Hepatocyte (in vitro differentiated cells): ENCODE results near the gene PEAR1. TPM values are rescaled to one million over a fixed set of nuclear protein-coding genes. Genes with fewer than 3 reads are reported as not detected.

Experiments
- DNase-seq: peaks from one replicate; pipeline ENCODE4 v3.0.0-alpha.2; 2016; ENCODE audit warnings: low spot score
- H2AFZ ChIP-seq: fragments of 200-600 bp; sonication (generic); 2 replicates; pipeline ENCODE4 v1.6.0; 2016; ENCODE audit warnings: antibody characterized with exemption, mild to moderate bottlenecking
- H3K27ac ChIP-seq: fragments of 200-600 bp; sonication (generic); 2 replicates; pipeline ENCODE4 v1.5.1; 2016; ENCODE audit warnings: mild to moderate bottlenecking
- H3K27me3 ChIP-seq: fragments of 200-600 bp; sonication (generic); 2 replicates; pipeline ENCODE4 v1.6.1; 2016
- H3K36me3 ChIP-seq: fragments of 200-600 bp; sonication (generic); replicated peaks from 2 replicates; pipeline ENCODE4 v1.5.1; 2016; ENCODE audit warnings: low read depth; ENCODE audit not compliant: insufficient read depth
- H3K4me1 ChIP-seq: fragments of 200-600 bp; sonication (generic); 2 replicates; pipeline ENCODE4 v1.5.1; 2016; ENCODE audit warnings: mild to moderate bottlenecking, moderate library complexity; ENCODE audit not compliant: insufficient read depth
- H3K4me2 ChIP-seq: fragments of 200-600 bp; sonication (generic); 2 replicates; pipeline ENCODE4 v1.6.0; 2016
- H3K4me3 ChIP-seq: fragments of 200-600 bp; sonication (generic); 2 replicates; pipeline ENCODE4 v1.5.1; 2016; ENCODE audit warnings: mild to moderate bottlenecking
- H3K79me2 ChIP-seq: fragments of 200-600 bp; sonication (generic); 2 replicates; pipeline ENCODE4 v1.6.0; 2017; ENCODE audit warnings: mild to moderate bottlenecking
- H3K9me2 ChIP-seq: fragments of 200-600 bp; sonication (generic); replicated peaks from 2 replicates; pipeline ENCODE4 v1.6.0; 2017; ENCODE audit warnings: mild to moderate bottlenecking; ENCODE audit not compliant: insufficient read depth
- H3K9me3 ChIP-seq: fragments of 200-600 bp; sonication (generic); 2 replicates; pipeline ENCODE4 v1.5.1; 2016; ENCODE audit warnings: low read depth, mild to moderate bottlenecking
- H4K20me1 ChIP-seq: fragments of 200-600 bp; sonication (generic); 2 replicates; pipeline ENCODE4 v1.6.0; 2016; ENCODE audit warnings: mild to moderate bottlenecking; ENCODE audit not compliant: insufficient read depth, poor library complexity, severe bottlenecking
- CTCF ChIP-seq: fragments of 200-600 bp; sonication (generic); IDR thresholded peaks from 2 replicates; pipeline ENCODE4 v1.5.1; 2016; ENCODE audit warnings: antibody characterized with exemption, mild to moderate bottlenecking; ENCODE audit not compliant: poor library complexity
- EZH2 ChIP-seq: fragments of 200-600 bp; sonication (generic); IDR thresholded peaks from 2 replicates; pipeline ENCODE4 v1.6.1; 2016; ENCODE audit warnings: antibody characterized with exemption, mild to moderate bottlenecking, borderline replicate concordance
- EZH2phosphoT487 ChIP-seq: fragments of 200-600 bp; sonication (generic); IDR thresholded peaks from one replicate; pipeline ENCODE4 v1.6.1; 2018; ENCODE audit warnings: antibody characterized with exemption, mild to moderate bottlenecking, low read depth, moderate library complexity; ENCODE audit not compliant: unreplicated experiment, severe bottlenecking
- WGBS: methylation state at CpG from one replicate; pipeline ENCODE4 v1.1.6; 2016; ENCODE audit warnings: low lambda C conversion rate; ENCODE audit errors: missing lambda C conversion rate; 5-methylcytosine and 5-hydroxymethylcytosine counted together
- polyA plus RNA-seq: library from polyadenylated mRNA; unstranded; fragments of >200 nt; fragmentation: Nextera tagmentation; extraction: Ambion mirVana; gene quantifications from 2 replicates; pipeline ENCODE4 v1.2.1, GENCODE V29; 2016
- total RNA-seq: library from RNA; depleted of rRNA; stranded (reverse); fragments of >200 nt; gene quantifications from 2 replicates; pipeline ENCODE4 v1.2.3, GENCODE V29; 2014

PEAR1 gene
- total and polyA plus RNA-seq, 2 experiments from 2014 or later: 5.3 to 6.3 TPM

DNA sequence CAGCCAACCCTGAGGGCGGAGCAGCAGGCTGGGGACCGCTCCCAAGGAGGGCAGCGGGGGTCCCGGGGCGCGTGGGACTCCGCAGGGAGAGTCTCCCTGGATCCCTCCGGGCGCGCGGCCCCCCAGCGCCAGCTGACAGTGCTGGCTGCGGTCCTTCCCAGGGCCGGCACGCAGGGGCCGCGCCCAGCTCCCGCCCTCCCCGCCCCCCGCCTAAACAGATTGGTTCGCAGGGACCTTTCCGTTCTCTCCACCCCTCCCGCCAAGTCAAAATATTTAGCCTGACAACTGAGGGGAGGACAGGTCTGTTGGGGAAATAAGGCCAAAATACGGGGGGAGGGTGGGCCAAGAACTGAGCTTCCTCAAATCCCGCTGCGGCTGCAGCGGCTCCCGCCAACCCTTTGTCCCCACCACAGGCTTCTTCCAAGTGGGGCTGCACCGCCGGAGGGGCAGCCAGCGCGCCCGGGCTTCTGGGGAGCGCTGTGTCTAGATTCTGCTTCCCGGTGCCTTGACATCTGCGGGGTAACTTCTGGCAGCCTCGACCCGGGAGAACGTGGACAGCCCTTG, 34.5 kb upstream of the PEAR1 start, which contains the start of gene INSRR:
TSS of gene INSRR (minus strand) at position 159 of the 564 bp plus-strand sequence. CDS start 496 bp downstream, outside the sequence.
- Histone ChIP-seq H3K9me3 (no peaks in the 10 kb centered on the region), H3K79me2 (no peaks in the 10 kb centered on the region), H3K4me2 (peak within 1 kb of the TSS; percentile 89), H3K36me3 (no peaks in the 10 kb centered on the region), H2AFZ (no peak within 1 kb of the TSS), H3K4me1 (peaks cover 26% of the 10 kb centered on the region), H3K27ac (no peak within 1 kb of the TSS), H3K4me3 (peak within 1 kb of the TSS; percentile 24), H3K9me2 (no peaks in the 10 kb centered on the region), H3K27me3 (peaks cover 77% of the 10 kb centered on the region), H4K20me1 (no peaks in the 10 kb centered on the region)
- WGBS: 5% methylated on average over 25 of the region's 39 CpGs
- DNase-seq: no peak
- TF ChIP-seq CTCF (no peak), EZH2phosphoT487 (peak; percentile 10)

- TF ChIP-seq EZH2 (no peak), CTCF (no peak), EZH2phosphoT487 (no peak)
- peak overlapping the region; percentile 89 for H3K4me2 ChIP-seq
- no peaks in the 10 kb centered on the region for H3K9me3 ChIP-seq
- DNase-seq: no peak
- peaks cover 26% of the 10 kb centered on the region for H3K4me1 ChIP-seq
- H2AFZ ChIP-seq: no peak overlapping the region
- no peaks in the 10 kb centered on the region for H3K9me2 ChIP-seq
- 5% methylated on average over 31 of the region's 33 CpGs for WGBS
- no peaks in the 10 kb centered on the region for H4K20me1 ChIP-seq
- peak overlapping the region; percentile 24 for H3K4me3 ChIP-seq
- H3K79me2 ChIP-seq: no peaks in the 10 kb centered on the region
- H3K27ac ChIP-seq: no peak overlapping the region
- no peaks in the 10 kb centered on the region for H3K36me3 ChIP-seq
- peaks cover 82% of the 10 kb centered on the region for H3K27me3 ChIP-seq
These were observed 33.9 kb upstream of the PEAR1 start for GRCh38 chr1:156859523-156860112.

- H3K36me3 ChIP-seq: no peaks in the 10 kb centered on the region
- peak overlapping the region; percentile 89 for H3K4me2 ChIP-seq
- TF ChIP-seq CTCF: peak; percentile 89
- TF ChIP-seq EZH2: no peak
- TF ChIP-seq EZH2phosphoT487: no peak
- no peaks in the 10 kb centered on the region for H3K9me2 ChIP-seq
- no peaks in the 10 kb centered on the region for H3K79me2 ChIP-seq
- H2AFZ ChIP-seq: peak overlapping the region; percentile 41
- H4K20me1 ChIP-seq: no peaks in the 10 kb centered on the region
- no peak overlapping the region for H3K27ac ChIP-seq
- H3K4me3 ChIP-seq: peak overlapping the region; percentile 24
- no peaks in the 10 kb centered on the region for H3K9me3 ChIP-seq
- WGBS: 2% methylated on average over 35 of the region's 35 CpGs
- peaks cover 26% of the 10 kb centered on the region for H3K4me1 ChIP-seq
- peak; percentile 61 for DNase-seq
- H3K27me3 ChIP-seq: peaks cover 88% of the 10 kb centered on the region
These were observed 33.3 kb upstream of the PEAR1 start for GRCh38 chr1:156860113-156860627.
